ENCODE data around the gene P2RY2.

Gene P2RY2

GRCh38 chr11:73248526-73249185, 30.6 kb downstream of the P2RY2 start:
- no peak for DNase-seq

- DNase-seq = no peak
These were observed 31.2 kb downstream of the P2RY2 start for GRCh38 chr11:73249304-73249703.

- no peak for DNase-seq
These were observed 32.0 kb downstream of the P2RY2 start for GRCh38 chr11:73249853-73250783.

GRCh38 chr11:73252577-73253191, 34.6 kb downstream of the P2RY2 start:
- no peak for DNase-seq

- no peak for DNase-seq
These were observed 39.4 kb downstream of the P2RY2 start for GRCh38 chr11:73257342-73258103.

- DNase-seq = no peak
These were observed 40.3 kb downstream of the P2RY2 start for GRCh38 chr11:73258104-73259035.

GRCh38 chr11:73259406-73260126, 41.5 kb downstream of the P2RY2 start:
- no peak for DNase-seq

- no peak for DNase-seq
These were observed 42.0 kb downstream of the P2RY2 start for GRCh38 chr11:73260127-73260457.

GRCh38 chr11:73262851-73263495, 44.9 kb downstream of the P2RY2 start:
- no peak for DNase-seq

GRCh38 chr11:73263640-73264039, 45.6 kb downstream of the P2RY2 start:
- no peak for DNase-seq

- DNase-seq = no peak
These were observed 47.3 kb downstream of the P2RY2 start for GRCh38 chr11:73265278-73265810.

- no peak for DNase-seq
These were observed 48.0 kb downstream of the P2RY2 start for GRCh38 chr11:73265853-73266645.

- no peak for DNase-seq
These were observed 48.6 kb downstream of the P2RY2 start for GRCh38 chr11:73266646-73267020.

- no peak for DNase-seq
These were observed 49.2 kb downstream of the P2RY2 start for GRCh38 chr11:73267122-73267846.

- DNase-seq = no peak
These were observed 49.9 kb downstream of the P2RY2 start for GRCh38 chr11:73267906-73268540.

- DNase-seq = no peak
These were observed 50.7 kb downstream of the P2RY2 start for GRCh38 chr11:73268671-73269271.

- no peak for DNase-seq
These were observed 51.5 kb downstream of the P2RY2 start for GRCh38 chr11:73269459-73270015.
